Panc1 (cell line): ENCODE results near the gene CERS5.

Experiments used
- CTCF ChIP-seq: fragments of 450-650 bp; IDR thresholded peaks from 2 replicates; pipeline ENCODE4 v1.5.1; 2017; ENCODE audit warnings: mild to moderate bottlenecking
- POLR2AphosphoS5 ChIP-seq: IDR thresholded peaks from 2 replicates; pipeline ENCODE4 v1.6.1; 2012; ENCODE audit warnings: mild to moderate bottlenecking, low read depth, low read length, moderate library complexity

GRCh38 chr12:50086148-50086547 is 81.0 kb downstream of the CERS5 start:
- TF ChIP-seq CTCF, result no peak
- TF ChIP-seq POLR2AphosphoS5, result no peak
